Small intestine (tissue), 16 donors: ENCODE data around the gene SEC16B. TPM values are rescaled to one million over a fixed set of nuclear protein-coding genes. Genes with fewer than 3 reads are reported as not detected.

ENCODE experiments used
- DNase-seq, 2 donors: peaks; one replicate each; pipeline versions ENCODE4 v3.0.0 to v3.0.0-alpha.2; 2013
- FAIRE-seq: peaks from 2 replicates; lab custom pipeline; 2012; peaks lifted over from hg19 to GRCh38; lab: Jason Lieb, UNC
- H3K27ac ChIP-seq, 3 donors: one replicate each; pipeline ENCODE4 v1.5.1; 2013; ENCODE audit warnings: low read length in 2 of 3, mild to moderate bottlenecking in 2 of 3, control low read depth in 1 of 3, inconsistent platforms in 1 of 3, low read depth in 1 of 3, moderate library complexity in 1 of 3
- H3K27me3 ChIP-seq, 3 donors: one replicate each; pipeline ENCODE4 v1.6.1; 2013; ENCODE audit warnings: low read length in 3 of 3, inconsistent platforms in 1 of 3; ENCODE audit not compliant: control insufficient read depth in 3 of 3, insufficient read depth in 3 of 3
- H3K36me3 ChIP-seq, 3 donors: one replicate each; pipeline ENCODE4 v1.6.1; 2013; ENCODE audit warnings: low read length in 3 of 3, inconsistent platforms in 1 of 3, low read depth in 1 of 3, mild to moderate bottlenecking in 1 of 3, moderate library complexity in 1 of 3; ENCODE audit not compliant: control insufficient read depth in 3 of 3, insufficient read depth in 2 of 3
- H3K4me1 ChIP-seq, 3 donors: one replicate each; pipeline ENCODE4 v1.6.1; 2013; ENCODE audit warnings: low read length in 2 of 3, inconsistent platforms in 1 of 3, low read depth in 1 of 3, mild to moderate bottlenecking in 1 of 3, moderate library complexity in 1 of 3; ENCODE audit not compliant: control insufficient read depth in 3 of 3, insufficient read depth in 2 of 3
- H3K4me3 ChIP-seq, 3 donors: one replicate each; pipeline ENCODE4 v1.5.1; 2013; ENCODE audit warnings: low read length in 3 of 3, control low read depth in 1 of 3, inconsistent platforms in 1 of 3, low read depth in 1 of 3, mild to moderate bottlenecking in 1 of 3, moderate library complexity in 1 of 3
- H3K9me3 ChIP-seq, 2 donors: one replicate each; pipeline ENCODE4 v1.6.1; 2013; ENCODE audit warnings: low read depth in 1 of 2, low read length in 1 of 2; ENCODE audit not compliant: control insufficient read depth in 2 of 2, insufficient read depth in 1 of 2
- WGBS, 3 donors: extraction: QIAGEN DNeasy Blood & Tissue Kit; methylation state at CpG; one replicate each; pipeline ENCODE4 v1.1.7; 2013; 5-methylcytosine and 5-hydroxymethylcytosine counted together
- long read RNA-seq, 10 donors: transcript quantifications; one replicate each; lab custom pipeline, GENCODE V29; 2026
- polyA plus RNA-seq, 4 donors: library from polyadenylated mRNA; stranded (reverse) in 3 of 4; unstranded in 1 of 4; fragments of 200-250 nt in 3 of 4; fragments of 120-200 nt in 1 of 4; gene quantifications; one replicate each; pipeline versions ENCODE4 v1.2.1 to v1.2.3, GENCODE V29; 2013
- donor health status: healthy with polysubstance abuse.
- donor health status: control.
- donor health status: control.
- donor health status: Bipolar disorder and iron deficiency.
- donor health status: healthy.

SEC16B gene
- polyA plus RNA-seq: 10 to 100 TPM; 10.2 to 68.0 (median 32.4) TPM
- long read RNA-seq, donor 1: 0 reads
- long read RNA-seq, donor 2: 0 reads
- long read RNA-seq, donor 3: 0 reads
- long read RNA-seq, donor 4: 0 reads
- long read RNA-seq, donor 5: 0 reads
- long read RNA-seq, donor 6, partial matches to known transcripts: 0 of 1 reads
- long read RNA-seq, donor 6, other reads (novel, unspliced or antisense): 0 of 1 reads
- long read RNA-seq, donor 7: 0 reads
- long read RNA-seq, donor 8: 0 reads
- long read RNA-seq, donor 9: 0 reads
- long read RNA-seq, donor 10: 0 reads

GRCh38 chr1:177969825-177970371 lies at the start of gene SEC16B:
TSS of gene SEC16B (minus strand) at chr1:177970058. CDS start at chr1:177967981, 2,077 bp downstream.
- Histone ChIP-seq H3K36me3 (peaks cover 0 to 7% (median 4%) of the 10 kb centered on the region in 3 donors), H3K27me3 (no peaks in the 10 kb centered on the region), H3K27ac (peak within 1 kb of the TSS; percentile 89 to 99 (median 92)), H3K4me1 (peaks cover 0 to 21% (median 0%) of the 10 kb centered on the region in 3 donors), H3K9me3 (no peaks in the 10 kb centered on the region), H3K4me3 (peak within 1 kb of the TSS in 2 of 3 donors; percentile 30 to 45)
- FAIRE-seq: no peak
- DNase-seq: peak; percentile 95 to 99
- 10 to 58% (median 29%) methylated on average over 12 of the region's 12 CpGs for WGBS, 3 donors

- Histone ChIP-seq H3K36me3 (peaks cover 0 to 12% (median 3%) of the 10 kb centered on the region in 3 donors), H3K4me1 (peaks cover 2 to 27% (median 6%) of the 10 kb centered on the region in 3 donors), H3K27me3 (no peaks in the 10 kb centered on the region), H3K27ac (no peak overlapping the region), H3K4me3 (no peak overlapping the region), H3K9me3 (no peaks in the 10 kb centered on the region)
- DNase-seq: no peak
- no peak for FAIRE-seq
- WGBS, 3 donors: 86 to 93% (median 87%) methylated on average over 2 of the region's 2 CpGs
Observed at GRCh38 chr1:178019622-178020021, 49.8 kb upstream of the SEC16B start.

GRCh38 chr1:178019208-178019607 lies 49.4 kb upstream of the SEC16B start:
- 64 to 78% (median 66%) methylated on average over 1 of the region's 1 CpG for WGBS, 3 donors
- FAIRE-seq: no peak
- H3K4me1 ChIP-seq: peaks cover 2 to 27% (median 6%) of the 10 kb centered on the region in 3 donors

GRCh38 chr1:178017517-178017916 lies 47.7 kb upstream of the SEC16B start:
- Histone ChIP-seq H3K4me1 (peaks cover under 1 to 22% (median 6%) of the 10 kb centered on the region in 3 donors), H3K27ac (no peak overlapping the region), H3K27me3 (no peaks in the 10 kb centered on the region), H3K36me3 (peaks cover 0 to 8% (median 3%) of the 10 kb centered on the region in 3 donors), H3K9me3 (no peaks in the 10 kb centered on the region), H3K4me3 (no peak overlapping the region)
- FAIRE-seq: no peak
- WGBS, 3 donors: 94 to 100% (median 99%) methylated on average over 2 of the region's 2 CpGs
- no peak for DNase-seq

More at GRCh38 chr1:178019208-178019607, 49.4 kb upstream of the SEC16B start:
- no peak overlapping the region for H3K4me3 ChIP-seq
- H3K27ac ChIP-seq: no peak overlapping the region
- H3K27me3 ChIP-seq: no peaks in the 10 kb centered on the region
- DNase-seq: no peak
- H3K9me3 ChIP-seq: no peaks in the 10 kb centered on the region
- peaks cover 0 to 8% (median 3%) of the 10 kb centered on the region in 3 donors for H3K36me3 ChIP-seq

- Histone ChIP-seq H3K4me1 (no peaks in the 10 kb centered on the region), H3K4me3 (no peak overlapping the region), H3K27ac (no peak overlapping the region), H3K27me3 (no peaks in the 10 kb centered on the region), H3K36me3 (peaks cover 0 to 4% (median 1%) of the 10 kb centered on the region in 3 donors), H3K9me3 (no peaks in the 10 kb centered on the region)
- DNase-seq (no peak), FAIRE-seq (no peak)
- 75 to 78% (median 77%) methylated on average over 2 of the region's 2 CpGs for WGBS, 3 donors
Observed at GRCh38 chr1:178011864-178012503, 42.1 kb upstream of the SEC16B start.

GRCh38 chr1:178011465-178011828 lies 41.6 kb upstream of the SEC16B start:
- peaks cover 0 to 4% (median 0%) of the 10 kb centered on the region in 3 donors for H3K36me3 ChIP-seq
- no peak overlapping the region for H3K27ac ChIP-seq
- no peak overlapping the region for H3K4me3 ChIP-seq
- 26 to 40% (median 38%) methylated on average over 3 of the region's 3 CpGs for WGBS, 3 donors
- FAIRE-seq: no peak
- H3K9me3 ChIP-seq: no peaks in the 10 kb centered on the region
- no peaks in the 10 kb centered on the region for H3K4me1 ChIP-seq
- H3K27me3 ChIP-seq: no peaks in the 10 kb centered on the region
- DNase-seq: no peak

- H3K9me3 ChIP-seq: no peaks in the 10 kb centered on the region
- no peaks in the 10 kb centered on the region for H3K27me3 ChIP-seq
- whole genome bisulfite sequencing, 3 donors: 10 to 45% (median 30%) methylated on average over 10 of the region's 10 CpGs
- peaks cover 0 to 4% (median 0%) of the 10 kb centered on the region in 3 donors for H3K36me3 ChIP-seq
- DNase-seq (peak in 1 of 2 donors; percentile 90), FAIRE-seq (no peak)
- H3K27ac ChIP-seq: no peak overlapping the region
- H3K4me3 ChIP-seq: no peak overlapping the region
- no peaks in the 10 kb centered on the region for H3K4me1 ChIP-seq
Observed at GRCh38 chr1:178010674-178011464, 41.0 kb upstream of the SEC16B start.

- Histone ChIP-seq H3K4me1 (peaks cover 0 to 2% (median 0%) of the 10 kb centered on the region in 3 donors), H3K27ac (no peak overlapping the region), H3K36me3 (peaks cover 0 to 4% (median 0%) of the 10 kb centered on the region in 3 donors), H3K9me3 (no peaks in the 10 kb centered on the region), H3K4me3 (no peak overlapping the region), H3K27me3 (no peaks in the 10 kb centered on the region)
- no peak for FAIRE-seq
- DNase-seq: no peak
- 94 to 98% (median 94%) methylated on average over 4 of the region's 4 CpGs for WGBS, 3 donors
Observed at GRCh38 chr1:178006043-178006442, 36.2 kb upstream of the SEC16B start.
